Heart right ventricle (tissue), 16 donors: ENCODE measurements around the gene CCDC120. TPM values are rescaled to one million over a fixed set of nuclear protein-coding genes. Genes with fewer than 3 reads are reported as not detected.

Experiments used
- ATAC-seq, 8 donors: fragments of 200-7000 bp; cut with Tn5 transposase; one replicate each; pipeline ENCODE4 v1.9.1; 2020; ENCODE audit warnings: mild to moderate bottlenecking in 8 of 8, moderate library complexity in 8 of 8, moderate number of reproducible peaks in 1 of 8
- DNase-seq, 2 donors: peaks; one replicate each; pipeline ENCODE4 v3.0.0-alpha.2; 2020
- H3K27ac ChIP-seq, 10 donors: fragments of 200-600 bp; sonication (generic) in 2 of 10; one replicate each; pipeline versions ENCODE4 v1.5.0 to v1.8.0; 2020 to 2022; ENCODE audit warnings: mild to moderate bottlenecking in 3 of 10
- H3K27me3 ChIP-seq, 7 donors: fragments of 200-600 bp; one replicate each; pipeline ENCODE4 v1.8.0; 2021 to 2022; ENCODE audit warnings: mild to moderate bottlenecking in 2 of 7
- H3K36me3 ChIP-seq, 9 donors: fragments of 200-600 bp; sonication (generic) in 1 of 9; one replicate each; pipeline versions ENCODE4 v1.5.0 to v1.8.0; 2020 to 2022; ENCODE audit warnings: mild to moderate bottlenecking in 2 of 9
- H3K4me1 ChIP-seq, 9 donors: fragments of 200-600 bp; sonication (generic) in 1 of 9; one replicate each; pipeline versions ENCODE4 v1.5.0 to v1.8.0; 2020 to 2022; ENCODE audit warnings: mild to moderate bottlenecking in 4 of 9
- H3K4me3 ChIP-seq, 10 donors: fragments of 200-600 bp; sonication (generic) in 2 of 10; one replicate each; pipeline versions ENCODE4 v1.5.0 to v1.8.0; 2020 to 2022; ENCODE audit warnings: mild to moderate bottlenecking in 7 of 10, moderate library complexity in 2 of 10
- H3K9me3 ChIP-seq, 11 donors: fragments of 200-600 bp in 10 of 11; sonication (generic) in 2 of 11; one replicate each; pipeline versions ENCODE4 v1.5.0 to v1.8.0; 2013 to 2022; ENCODE audit warnings: mild to moderate bottlenecking in 2 of 11, control low read depth in 1 of 11, moderate library complexity in 1 of 11
- WGBS, 2 donors: extraction: QIAGEN DNeasy Blood & Tissue Kit; methylation state at CpG; one replicate each; pipeline ENCODE4 v1.1.7; 2013; ENCODE audit warnings: inconsistent platforms in 1 of 2; 5-methylcytosine and 5-hydroxymethylcytosine counted together
- intact Hi-C, 10 donors: fragments of 100-400 bp; cut with DNase I; formaldehyde crosslinking; loops; one replicate each; pipeline versions ENCODE4 v1.11.1 to v1.14.2; 2022
- polyA plus RNA-seq, 2 donors: library from polyadenylated mRNA; stranded (reverse); fragments of 200-250 nt; gene quantifications; one replicate each; pipeline ENCODE4 v1.2.3, GENCODE V29; 2013
- total RNA-seq, 10 donors: library from RNA; stranded (reverse); fragmentation: NEBNext Ultra II Directional in 3 of 10; extraction: Animal tissue kit (Norgen Biotek cat#: 25700) in 3 of 10; gene quantifications; one replicate each; pipeline versions ENCODE4 v1.2.1 to v1.2.4, GENCODE V29; 2021 to 2023
- TF ChIP-seq, protein P1 (sequence below), 9 donors: fragments of 200-600 bp; sonication (generic) in 2 of 9; IDR thresholded peaks; one replicate each; pipeline versions ENCODE4 v1.5.0 to v1.8.0; 2021 to 2022; ENCODE audit warnings: antibody characterized with exemption in 9 of 9, mild to moderate bottlenecking in 5 of 9, moderate library complexity in 1 of 9
- donor health status: Arrhythmogenic right ventricular cardiomyopathy.
- donor health status: ischemic (EF 13 %, LVEDD 7.1; RV severe dilation, severe dysfunction).
- donor health status: healthy with polysubstance abuse.
- donor health status: DM: no; HTN: yes; CAD: no.
- donor health status: DM: no; HTN: no; CAD: no.
- donor health status: ischemic (EF 25% LVEDD 6.9; RV normal size, moderate dysfunction).
- donor health status: ischemic (EF 25% LVEDD 5.7; RV mildly dilated, moderate dysfunction).
- donor health status: healthy.
- donor health status: DM: yes; HTN: yes; CAD: no.
- donor health status: Ischemic cardiomyopathy.
- donor health status: ischemic (EF 35%, LVEDD 5.7; RV mildly dilated, moderate dysfunction).
- donor health status: nonischemic (EF 11% LVEDD 7.7; RV severe dilation, severe dysfunction).
- donor health status: DM: yes; HTN: yes; CAD: no.
- donor health status: PGD.
- donor health status: ischemic (EF 29% LVEDD 5.4; RV normal size, mild dysfunction).
- donor health status: nonischemic (EF 23%, LVEDD 6.1; RV moderate dilation, normal function).

CCDC120 gene
- total and polyA plus RNA-seq, 12 donors = 0.70 to 2.0 (median 1.2) TPM

DNA sequence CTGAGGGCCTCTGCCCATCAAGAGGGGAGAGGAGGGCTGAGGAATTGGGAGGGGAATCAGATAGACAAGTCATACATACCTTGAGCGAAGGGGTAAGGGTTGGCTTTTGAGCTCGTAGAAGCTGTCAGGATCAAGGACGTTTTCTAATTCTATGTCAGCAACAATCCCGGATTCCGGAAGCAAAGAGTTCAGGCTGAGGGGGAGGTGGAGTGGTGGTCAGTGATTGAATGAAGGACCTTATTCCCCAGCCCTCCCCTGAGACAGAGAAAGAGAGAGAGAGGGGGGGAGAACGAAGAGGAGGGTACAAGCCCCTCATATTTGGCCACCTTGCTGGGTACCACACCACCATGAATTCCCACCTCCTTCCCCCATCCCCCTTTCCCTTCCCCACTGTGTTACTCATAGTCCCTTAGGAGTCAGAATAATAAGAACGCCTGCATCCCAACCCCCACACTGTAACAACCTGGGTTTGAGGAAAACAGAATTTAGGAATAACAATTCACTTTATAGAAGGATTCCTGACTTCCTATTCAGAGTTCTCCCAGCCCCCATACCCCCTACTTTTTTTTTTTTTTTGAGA, 18.3 kb upstream of the CCDC120 start:
- intact Hi-C loops = loop anchor here in 6 of 10 donors (5.0 to 10.0 kb wide), 5 partner anchors 37 to 86 kb away; partner anchors contain the start of genes GRIPAP1 (in 2 of the 6), KCND1 (in 2 of the 6), OTUD5 (in 1 of the 6) and WDR45 (in 1 of the 6)
- Histone ChIP-seq H3K27ac (peak overlapping the region in 9 of 10 donors; percentile 52 to 99 (median 96)), H3K9me3 (peaks cover 0 to 14% (median 0%) of the 10 kb centered on the region in 11 donors), H3K4me3 (peak overlapping the region in 7 of 10 donors; percentile 3 to 92 (median 81)), H3K4me1 (peaks cover 0 to 35% (median 15%) of the 10 kb centered on the region in 9 donors), H3K36me3 (peaks cover 0 to 41% (median 0%) of the 10 kb centered on the region in 9 donors), H3K27me3 (no peaks in the 10 kb centered on the region)
- DNase-seq (no peak), ATAC-seq (no peak)
- 18 to 26% methylated on average over 6 to 7 of the region's 7 CpGs for WGBS, 2 donors
- TF ChIP-seq, protein P1, sequence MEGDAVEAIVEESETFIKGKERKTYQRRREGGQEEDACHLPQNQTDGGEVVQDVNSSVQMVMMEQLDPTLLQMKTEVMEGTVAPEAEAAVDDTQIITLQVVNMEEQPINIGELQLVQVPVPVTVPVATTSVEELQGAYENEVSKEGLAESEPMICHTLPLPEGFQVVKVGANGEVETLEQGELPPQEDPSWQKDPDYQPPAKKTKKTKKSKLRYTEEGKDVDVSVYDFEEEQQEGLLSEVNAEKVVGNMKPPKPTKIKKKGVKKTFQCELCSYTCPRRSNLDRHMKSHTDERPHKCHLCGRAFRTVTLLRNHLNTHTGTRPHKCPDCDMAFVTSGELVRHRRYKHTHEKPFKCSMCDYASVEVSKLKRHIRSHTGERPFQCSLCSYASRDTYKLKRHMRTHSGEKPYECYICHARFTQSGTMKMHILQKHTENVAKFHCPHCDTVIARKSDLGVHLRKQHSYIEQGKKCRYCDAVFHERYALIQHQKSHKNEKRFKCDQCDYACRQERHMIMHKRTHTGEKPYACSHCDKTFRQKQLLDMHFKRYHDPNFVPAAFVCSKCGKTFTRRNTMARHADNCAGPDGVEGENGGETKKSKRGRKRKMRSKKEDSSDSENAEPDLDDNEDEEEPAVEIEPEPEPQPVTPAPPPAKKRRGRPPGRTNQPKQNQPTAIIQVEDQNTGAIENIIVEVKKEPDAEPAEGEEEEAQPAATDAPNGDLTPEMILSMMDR (IDR thresholded peaks at IDR 0.05) = no peak

- Histone ChIP-seq H3K4me1 (peaks cover 0 to 35% (median 15%) of the 10 kb centered on the region in 9 donors), H3K27me3 (no peaks in the 10 kb centered on the region), H3K27ac (peak overlapping the region; percentile 91 to 99 (median 96)), H3K4me3 (peak overlapping the region; percentile 64 to 92 (median 80)), H3K36me3 (peaks cover 0 to 27% (median 0%) of the 10 kb centered on the region in 9 donors), H3K9me3 (peaks cover 0 to 14% (median 0%) of the 10 kb centered on the region in 11 donors)
- WGBS, 2 donors = 9 to 18% methylated on average over 9 to 10 of the region's 10 CpGs
- DNase-seq (peak in 1 of 2 donors; percentile 13), ATAC-seq (no peak)
- intact Hi-C loops = loop anchor here in 7 of 10 donors (2.0 to 10.0 kb wide), 7 partner anchors 35 to 241 kb away; partner anchors contain the start of genes GRIPAP1 (in 3 of the 7), KCND1 (in 2 of the 7), OTUD5 (in 1 of the 7) and WDR45 (in 1 of the 7)
- TF ChIP-seq, protein P1 (IDR thresholded peaks at IDR 0.05) = no peak
Observed at GRCh38 chrX:49041744-49042580, 16.8 kb upstream of the CCDC120 start.

- Histone ChIP-seq H3K4me1 (peaks cover 0 to 35% (median 15%) of the 10 kb centered on the region in 9 donors), H3K27me3 (no peaks in the 10 kb centered on the region), H3K27ac (peak overlapping the region; percentile 91 to 99 (median 96)), H3K4me3 (peak overlapping the region; percentile 64 to 92 (median 80)), H3K36me3 (peaks cover 0 to 19% (median 0%) of the 10 kb centered on the region in 9 donors), H3K9me3 (peaks cover 0 to 14% (median 0%) of the 10 kb centered on the region in 11 donors)
- ATAC-seq (peak in 3 of 8 donors; percentile 0 to 11 (median 1)), DNase-seq (no peak)
- WGBS, 2 donors = 0 to 1% methylated on average over 12 to 29 of the region's 29 CpGs
- intact Hi-C loops = loop anchor here in 7 of 10 donors (1.0 to 10.0 kb wide), 8 partner anchors 35 to 242 kb away; partner anchors contain the start of genes GRIPAP1 (in 4 of the 7), KCND1 (in 2 of the 7), OTUD5 (in 1 of the 7) and WDR45 (in 1 of the 7)
- TF ChIP-seq, protein P1 (IDR thresholded peaks at IDR 0.05) = no peak
Observed at GRCh38 chrX:49042581-49043219, 16.1 kb upstream of the CCDC120 start.
